NCI-H2227 treated with DMSO at 0.1 percent for 48 hours (cell line): ENCODE results near the gene PKNOX2.

Experiments used
- DNase-seq: peaks from one replicate; lab custom pipeline; 2025; lab: John Stamatoyannopoulos, UW

The PKNOX2 gene

DNA sequence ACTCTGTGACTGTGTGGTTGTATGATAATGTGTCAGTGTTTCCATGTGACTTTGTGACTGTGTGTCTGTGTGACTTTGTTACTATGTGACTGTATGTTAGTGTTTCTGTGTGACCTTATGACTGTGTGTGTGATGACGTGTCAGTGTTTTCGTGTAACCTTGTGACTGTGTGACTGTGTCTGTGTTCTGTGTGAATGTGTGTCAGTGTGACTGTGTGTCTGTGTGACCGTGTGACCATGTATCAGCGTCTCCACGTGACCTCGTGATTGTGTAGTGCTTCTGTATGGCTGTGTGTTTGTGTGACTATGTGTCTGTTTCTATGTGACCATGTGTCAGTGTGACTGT is 9.5 kb upstream of the PKNOX2 start:
- no peak for DNase-seq

DNA sequence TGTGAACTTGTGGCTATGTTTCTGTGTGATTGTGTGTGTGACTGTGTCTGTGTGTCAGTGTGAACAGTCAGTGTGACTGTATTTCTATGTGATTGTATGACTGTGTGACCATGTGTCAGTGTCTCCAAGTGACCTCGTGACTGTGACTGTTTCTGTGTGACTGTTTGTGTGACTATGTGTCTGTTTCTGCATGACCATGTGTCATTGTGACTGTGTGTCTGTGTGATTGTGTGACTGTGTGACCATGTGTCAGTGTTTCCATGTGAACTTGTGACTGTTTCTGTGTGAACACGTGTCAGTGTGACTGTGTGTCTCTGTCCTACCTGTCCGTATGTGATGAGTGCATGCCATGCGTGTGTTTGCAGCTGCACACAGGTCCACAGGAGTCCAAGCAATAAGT is 8.8 kb upstream of the PKNOX2 start:
- DNase-seq: no peak

DNA sequence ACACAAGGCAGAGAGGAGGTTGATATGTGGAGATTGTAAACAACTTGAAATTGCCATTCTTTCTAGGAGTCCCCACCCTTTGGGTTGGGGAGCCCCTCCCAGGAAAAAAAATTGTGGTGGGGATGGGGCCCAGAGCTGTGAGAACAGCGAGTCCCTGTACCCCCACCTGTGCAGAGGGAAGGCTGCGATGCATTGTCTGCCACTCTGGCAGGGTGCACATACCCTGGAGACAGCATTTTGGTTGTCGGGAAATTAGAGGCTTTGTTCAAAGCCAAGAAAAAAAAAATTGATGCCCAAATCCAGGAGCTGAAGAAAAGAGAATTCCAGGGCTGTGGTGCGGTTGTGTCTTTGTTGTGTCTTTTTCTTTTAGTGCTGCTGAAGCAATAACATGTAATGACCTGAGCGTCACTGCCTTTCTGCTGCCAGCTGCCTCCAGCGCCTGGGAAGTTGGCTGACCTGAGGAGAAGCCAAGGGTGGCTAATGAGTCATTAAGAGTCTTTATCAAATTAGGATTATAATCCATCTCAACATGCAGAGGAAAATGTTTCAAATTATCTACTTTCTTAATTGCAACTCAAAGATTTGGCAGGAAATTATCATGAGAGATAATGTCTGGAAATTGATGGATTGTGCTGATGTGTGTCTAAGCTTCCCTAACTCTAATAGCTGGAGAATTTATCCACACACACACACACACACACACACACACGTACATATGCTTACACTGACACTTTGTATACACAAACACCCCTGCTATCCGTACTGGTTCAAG is 8.0 kb upstream of the PKNOX2 start:
- no peak for DNase-seq

DNA sequence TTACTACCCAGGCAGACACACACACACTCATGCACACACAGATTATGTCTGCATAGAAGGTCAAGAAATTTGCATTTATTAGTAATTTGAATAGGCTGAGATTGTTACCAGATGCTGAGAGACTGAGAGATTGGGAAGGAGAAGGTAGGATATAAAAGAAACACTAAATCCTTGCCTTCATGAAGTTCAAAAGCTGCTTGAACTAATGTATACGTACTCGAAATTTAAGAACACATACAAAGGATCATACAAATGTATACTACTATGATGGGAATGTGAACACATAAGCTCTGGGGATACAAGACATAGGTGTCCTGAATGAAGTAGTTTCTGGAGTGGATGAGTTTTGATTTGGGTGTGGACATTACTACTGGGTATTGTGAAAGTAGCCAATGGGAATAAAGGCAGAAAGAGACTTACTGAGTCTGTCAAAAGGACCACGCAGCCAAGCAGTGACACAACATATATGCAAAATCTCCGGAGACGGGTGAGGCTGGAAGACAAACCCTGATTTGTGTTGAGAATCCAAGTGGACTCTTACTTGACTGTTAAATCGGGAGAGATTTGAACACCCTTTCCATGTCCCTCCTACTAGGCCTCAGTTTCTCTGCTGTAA is 7.3 kb upstream of the PKNOX2 start:
- no peak for DNase-seq

DNA sequence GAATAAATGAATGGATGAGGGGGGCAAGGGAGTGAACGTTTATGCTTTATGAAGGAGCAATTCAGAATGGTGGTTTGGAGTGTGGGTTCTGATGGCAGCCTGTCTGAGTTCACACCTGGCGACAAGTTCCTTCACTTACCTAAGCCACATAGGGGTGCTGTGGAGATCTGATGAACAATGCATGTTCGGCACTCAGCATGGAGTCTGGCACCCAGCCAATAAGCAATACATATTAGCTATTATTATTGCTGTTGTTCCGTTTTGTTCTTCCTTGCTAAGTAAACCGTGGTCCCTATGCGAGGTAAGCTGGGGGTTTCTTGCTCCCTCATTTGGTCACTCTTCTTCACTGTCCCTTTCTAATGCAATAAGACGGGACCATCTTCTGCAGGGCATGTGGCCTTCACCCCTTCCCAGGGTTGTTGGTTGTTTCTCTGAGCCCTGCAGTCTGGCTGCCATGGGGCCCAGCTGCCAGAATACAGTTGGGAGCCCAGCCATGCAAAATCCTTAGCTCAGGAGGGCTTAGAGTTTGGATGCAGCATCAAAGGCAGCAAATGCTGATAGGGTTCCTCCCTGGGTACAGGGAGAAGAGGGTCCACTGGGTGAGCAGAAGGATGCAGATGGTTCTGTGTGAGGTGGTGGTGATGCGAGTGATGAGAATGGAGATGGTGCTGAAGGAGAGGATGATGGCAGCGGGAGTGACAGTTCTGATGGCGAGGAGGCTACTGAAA is 6.4 kb upstream of the PKNOX2 start:
- no peak for DNase-seq

DNA sequence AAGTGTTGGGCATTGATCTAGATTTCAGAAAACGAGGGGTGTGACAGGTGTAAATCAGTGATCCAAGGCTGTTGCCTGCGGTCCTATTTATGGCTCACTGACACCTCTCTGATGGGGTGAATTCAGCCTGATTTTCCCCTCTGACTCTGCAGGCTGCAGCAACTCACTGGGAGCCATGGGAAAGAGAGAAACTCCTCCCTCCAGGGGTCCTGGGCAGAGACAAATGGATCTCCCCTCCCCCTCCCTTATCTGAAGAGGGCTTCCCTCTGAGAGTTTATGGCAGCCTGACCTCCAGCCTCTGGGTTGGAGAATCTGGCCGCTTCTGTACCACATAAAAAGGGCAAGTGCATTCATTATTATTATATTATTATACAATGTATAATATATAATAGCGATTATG is 1.8 kb upstream of the PKNOX2 start:
- no peak for DNase-seq

DNA sequence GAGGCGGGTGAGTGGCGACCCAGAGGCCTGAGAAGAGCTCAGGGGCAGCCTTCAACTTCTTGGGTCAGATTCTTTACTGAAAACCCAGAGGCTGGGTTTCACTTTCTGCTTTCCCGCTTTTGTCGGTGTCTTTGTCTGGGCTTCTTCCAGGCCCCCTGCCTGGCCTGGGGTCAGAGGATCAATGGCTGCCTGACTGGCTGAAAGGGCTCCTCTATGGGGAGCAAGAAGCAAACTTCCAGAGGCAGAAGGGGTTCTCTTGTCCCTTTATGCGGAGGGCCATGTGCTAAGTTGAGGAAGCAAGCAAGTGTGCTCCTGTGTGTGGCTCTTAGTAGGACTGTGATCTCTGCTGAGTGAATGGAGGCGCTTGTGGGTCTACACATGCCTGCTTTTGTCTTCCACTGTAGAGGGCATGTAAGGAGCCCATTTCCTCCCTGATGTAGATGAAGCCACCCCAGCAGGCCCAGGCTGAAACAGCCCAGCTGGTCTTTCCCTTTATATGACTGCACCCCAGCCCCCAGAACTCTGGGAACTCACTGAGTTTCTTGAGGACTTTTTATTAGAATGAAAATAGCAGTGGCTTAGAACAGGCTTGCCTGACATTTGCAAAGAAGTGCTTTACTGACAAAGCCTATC is 1.0 kb upstream of the PKNOX2 start:
- no peak for DNase-seq

DNA sequence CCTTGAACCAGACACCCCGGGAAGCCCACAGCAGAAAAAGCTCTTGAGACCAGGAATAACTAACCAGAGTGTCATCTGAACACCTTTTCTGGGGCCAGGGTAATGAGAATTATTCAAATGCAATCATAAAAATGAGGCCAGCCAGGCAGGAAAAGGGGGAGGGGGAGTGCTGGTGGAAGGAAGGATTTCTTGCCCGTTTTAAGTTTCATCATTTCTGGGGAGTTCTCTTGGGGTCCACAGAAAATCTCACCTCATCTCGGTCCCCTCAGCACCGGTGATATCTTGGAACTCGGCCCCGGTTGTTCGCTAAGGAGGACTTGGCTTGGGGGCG is 495 bp upstream of the PKNOX2 start:
- no peak for DNase-seq

DNA sequence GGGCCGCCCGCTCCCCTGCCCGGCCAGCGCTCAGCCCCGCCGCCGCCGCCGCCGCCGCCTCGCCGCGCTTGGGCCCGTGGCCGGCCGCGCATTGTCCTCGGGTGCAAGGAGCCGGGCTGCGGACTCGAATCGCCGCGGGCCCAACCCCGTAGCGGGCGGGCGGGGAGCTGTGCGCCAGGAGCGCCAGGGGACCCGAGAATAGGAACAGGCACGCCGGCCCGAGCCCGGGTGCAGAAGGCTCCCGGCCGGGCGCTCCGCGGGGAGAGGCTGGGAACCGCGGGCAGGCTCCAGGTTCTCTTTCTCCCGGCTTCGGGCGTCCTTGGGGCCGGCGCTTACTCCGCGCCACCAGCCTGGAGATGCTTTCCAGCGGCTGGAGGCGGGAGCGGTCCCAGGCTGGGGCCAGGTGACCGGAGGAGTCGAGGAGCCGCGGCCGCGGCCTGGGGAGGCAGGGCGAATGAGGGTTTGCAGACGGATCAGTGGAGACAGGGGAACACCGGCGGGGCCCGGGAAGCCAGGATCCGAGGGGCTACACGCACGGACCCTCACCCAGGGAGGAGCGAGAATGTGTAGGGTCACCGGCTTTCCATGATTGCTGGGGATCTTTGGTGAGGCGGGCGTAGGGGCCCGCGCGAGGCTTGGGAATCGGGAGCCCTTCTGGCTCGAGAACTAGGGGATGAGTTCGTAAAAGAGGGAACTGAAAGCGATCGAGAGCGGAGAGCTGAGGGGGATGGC is 726 bp downstream of the PKNOX2 start:
- DNase-seq: no peak

DNA sequence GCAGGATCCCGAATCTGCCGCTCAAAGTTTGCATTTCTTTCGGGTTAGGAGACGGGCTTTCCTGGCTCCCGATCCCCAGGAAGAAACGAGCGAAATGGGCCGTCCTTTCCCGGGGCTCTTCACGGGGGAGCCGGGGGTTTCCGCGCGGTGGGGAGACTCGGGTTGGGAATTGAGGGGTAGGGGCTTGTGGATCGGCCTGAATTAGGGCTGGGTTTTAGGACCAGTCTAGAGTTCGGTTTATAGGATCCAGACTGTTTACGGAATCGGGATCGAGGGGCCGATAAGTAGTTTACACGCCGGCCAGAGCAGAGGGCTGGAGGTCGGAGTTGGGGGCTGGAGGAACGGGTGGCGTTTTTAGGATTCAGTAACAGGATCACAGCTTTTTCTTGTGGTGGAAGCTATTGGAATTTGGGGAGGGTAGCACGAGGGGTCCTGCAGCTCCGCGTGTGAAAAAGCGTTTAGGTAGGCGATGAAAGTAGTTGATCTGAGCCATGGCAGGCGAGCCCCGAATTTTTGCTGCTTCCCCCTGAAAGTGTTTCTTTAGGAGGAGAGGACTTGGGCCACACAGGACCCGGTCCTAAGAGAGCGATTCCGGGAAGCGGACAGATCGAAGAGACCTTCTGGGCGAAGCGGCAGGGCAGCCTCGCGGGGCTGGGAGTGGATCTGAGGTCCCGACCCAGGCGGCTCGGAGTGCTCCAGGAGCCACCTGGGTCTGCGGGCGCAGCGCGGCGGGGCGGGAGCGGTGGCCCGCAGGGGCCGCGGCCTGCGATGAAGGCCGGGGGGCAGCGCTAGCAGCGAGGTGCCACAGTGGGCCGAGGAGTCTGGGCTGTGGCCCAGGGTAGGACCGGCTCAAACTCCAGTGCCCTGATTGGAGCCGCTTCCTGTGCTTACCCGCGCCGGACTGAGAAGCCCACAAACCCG is 1.6 kb downstream of the PKNOX2 start:
- no peak for DNase-seq

DNA sequence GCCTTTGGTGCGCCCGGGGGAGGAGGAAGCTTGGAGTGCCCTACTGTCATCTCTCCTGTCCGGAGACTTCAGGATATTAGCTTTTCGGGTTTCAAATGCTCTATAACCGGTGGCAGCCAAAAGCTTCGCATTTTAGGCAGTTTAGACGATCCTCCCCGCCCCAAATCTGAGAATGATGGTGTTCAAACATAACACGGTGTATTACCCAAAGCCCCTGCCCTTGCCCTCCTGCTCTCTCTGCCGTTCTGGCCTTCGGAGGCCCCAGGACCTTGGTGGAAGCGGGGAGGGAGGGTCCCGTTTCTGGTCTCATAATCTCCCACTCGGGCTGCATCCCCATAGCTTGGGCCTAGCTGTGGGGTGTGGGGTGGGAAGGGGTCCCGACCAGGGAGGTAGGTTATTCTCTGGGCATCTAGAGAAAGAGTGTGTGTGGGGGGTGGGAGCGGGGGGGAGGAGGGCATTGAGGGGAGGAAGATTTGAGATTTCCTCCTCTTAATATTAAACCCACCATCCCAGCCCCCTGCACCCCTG is 2.3 kb downstream of the PKNOX2 start:
- DNase-seq: no peak

DNA sequence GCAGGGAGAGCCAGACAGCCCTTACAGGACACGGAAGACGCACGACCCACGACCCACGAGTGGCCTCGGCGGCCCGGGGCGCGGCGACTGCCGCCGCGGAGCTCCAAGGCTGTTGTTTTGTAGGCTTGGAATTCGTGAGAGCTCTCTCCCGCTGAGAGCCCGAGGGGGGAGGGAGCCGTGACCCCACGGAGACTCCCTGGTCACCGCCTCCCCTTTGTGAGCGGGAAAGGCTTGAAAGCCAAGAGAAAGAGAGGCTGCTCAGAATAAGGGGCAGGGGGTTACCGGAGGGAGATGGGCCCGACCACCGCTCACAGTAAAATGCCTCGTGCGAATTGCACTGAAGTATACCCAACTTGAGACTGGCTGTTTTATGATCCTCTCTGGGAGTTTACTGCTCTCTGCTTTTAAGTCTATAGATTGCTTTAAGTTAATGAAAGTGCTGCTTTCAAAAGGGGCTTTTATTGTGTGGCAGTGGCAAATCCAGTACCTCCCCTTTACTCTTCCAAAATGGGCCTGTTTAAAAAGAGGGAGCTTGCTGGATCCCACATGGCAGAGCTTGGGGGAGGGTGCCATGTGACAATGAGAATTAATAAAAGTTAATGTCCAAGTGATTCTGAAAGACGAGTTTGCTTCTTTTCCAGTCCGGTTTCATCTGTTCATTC is 2.9 kb downstream of the PKNOX2 start:
- DNase-seq: no peak

DNA sequence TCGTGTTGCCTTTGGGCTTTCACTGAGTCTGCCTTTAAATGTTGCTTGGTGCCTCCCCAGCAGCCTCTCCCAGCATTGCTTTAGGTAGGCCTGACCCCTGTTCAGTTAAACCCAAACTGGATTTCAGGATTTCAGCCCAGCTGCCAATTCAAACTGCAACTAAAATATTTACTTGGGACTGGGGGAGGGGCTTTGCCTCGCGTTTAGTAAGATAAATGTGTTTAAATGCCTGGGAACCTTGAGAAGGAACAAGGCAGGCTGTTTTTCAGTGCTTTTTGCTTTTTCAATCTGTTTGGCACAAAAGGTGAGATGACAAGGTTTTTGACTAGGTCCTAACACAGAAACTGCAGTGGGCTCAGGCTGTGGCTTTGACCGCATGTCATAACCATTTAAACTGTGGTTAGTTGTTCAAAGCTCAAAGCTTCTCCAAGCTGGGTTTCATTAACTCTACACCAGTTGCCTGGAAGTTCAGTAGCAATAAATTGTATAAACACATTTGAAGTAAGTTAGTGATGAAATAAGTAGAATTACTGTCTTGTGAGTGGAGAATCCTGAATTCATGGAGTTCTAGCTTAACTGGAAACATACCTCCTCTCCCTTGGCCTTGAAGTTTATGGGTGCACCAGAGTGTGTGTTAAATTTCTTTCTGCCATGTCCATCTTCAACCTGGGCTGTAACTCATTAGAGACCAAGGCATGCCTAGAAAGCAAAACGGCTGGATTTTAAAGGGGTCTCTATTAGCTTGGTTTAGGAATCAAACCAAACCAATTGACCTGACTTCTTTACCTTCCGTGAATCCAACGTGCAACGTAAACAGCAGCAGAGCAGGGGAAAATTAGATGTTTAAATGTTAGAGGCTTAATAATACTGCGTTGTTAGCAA is 3.6 kb downstream of the PKNOX2 start:
- DNase-seq: no peak

DNA sequence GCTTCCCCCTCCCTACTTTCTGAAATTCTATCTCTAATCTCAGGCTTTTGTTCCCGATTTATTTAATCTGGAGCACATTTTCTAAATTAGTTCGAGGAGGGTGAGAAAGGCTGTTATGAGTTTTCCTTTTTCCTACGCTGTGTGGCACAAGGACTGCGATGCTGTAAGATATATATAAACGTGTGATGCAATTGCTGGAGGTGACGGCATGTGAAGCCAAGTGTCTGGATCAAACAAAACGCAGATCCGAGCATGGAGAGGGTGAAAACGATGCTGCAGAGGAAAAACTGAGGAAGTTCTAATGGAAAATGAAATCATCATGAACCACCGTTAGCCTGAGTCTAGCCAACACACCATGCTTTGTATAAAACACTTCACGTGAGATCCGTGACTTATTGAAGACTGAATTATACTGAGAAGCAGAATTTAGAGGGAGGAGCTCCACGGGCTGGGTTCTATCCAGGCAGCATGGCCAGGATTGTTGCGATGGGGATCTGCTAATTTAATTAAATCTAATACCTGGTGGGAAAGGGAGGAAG is 4.4 kb downstream of the PKNOX2 start:
- no peak for DNase-seq

DNA sequence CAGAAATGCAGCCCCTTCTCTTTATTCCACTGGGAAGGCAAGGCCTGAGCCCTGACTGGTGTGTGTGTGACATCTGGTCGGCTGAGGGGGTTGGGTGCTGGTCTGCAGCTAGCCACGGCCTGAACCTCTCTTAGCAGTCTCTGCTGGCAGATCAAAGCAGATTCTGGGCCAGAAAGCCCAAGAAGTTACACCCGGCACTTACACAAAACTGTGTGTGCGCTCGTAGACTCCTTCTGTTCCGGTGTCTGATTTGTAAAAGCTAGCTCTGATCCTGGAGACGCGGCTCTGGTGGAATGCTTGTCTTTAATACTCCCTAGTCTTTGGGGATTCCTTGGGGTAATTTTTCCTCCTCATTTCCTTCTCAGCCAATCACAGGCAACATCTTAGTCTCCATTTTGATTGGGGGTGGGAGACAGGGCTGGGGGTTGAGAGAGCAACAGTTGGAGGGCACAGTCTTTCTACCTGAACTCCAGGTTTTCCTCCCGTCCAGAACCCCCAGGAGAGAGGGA is 5.5 kb downstream of the PKNOX2 start:
- no peak for DNase-seq

DNA sequence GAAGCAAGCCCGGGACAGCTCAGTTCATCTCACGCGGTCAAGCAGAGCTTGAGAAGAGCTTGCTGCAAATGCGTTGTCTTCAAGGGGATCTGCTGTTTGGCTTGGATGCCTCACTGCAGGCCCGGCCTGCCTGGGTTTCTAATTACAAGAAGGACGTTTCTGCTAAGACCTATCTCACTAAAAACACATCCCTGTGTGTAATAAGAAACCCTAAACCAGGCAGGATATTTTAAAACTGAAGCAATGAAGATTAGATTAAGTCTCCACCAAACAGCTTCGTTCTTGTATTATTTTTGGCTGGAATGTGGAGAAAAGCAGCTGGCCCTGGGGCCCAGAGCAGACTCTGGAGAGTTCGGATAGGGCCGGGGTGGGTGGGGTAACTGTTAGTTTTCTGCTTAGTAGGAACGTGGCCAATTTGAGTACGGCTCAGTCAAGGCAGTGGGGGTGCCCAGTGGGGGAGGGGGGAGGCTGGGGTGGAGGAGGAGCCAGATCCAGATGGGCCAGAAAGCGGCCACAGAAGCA is 6.0 kb downstream of the PKNOX2 start:
- DNase-seq: no peak

DNA sequence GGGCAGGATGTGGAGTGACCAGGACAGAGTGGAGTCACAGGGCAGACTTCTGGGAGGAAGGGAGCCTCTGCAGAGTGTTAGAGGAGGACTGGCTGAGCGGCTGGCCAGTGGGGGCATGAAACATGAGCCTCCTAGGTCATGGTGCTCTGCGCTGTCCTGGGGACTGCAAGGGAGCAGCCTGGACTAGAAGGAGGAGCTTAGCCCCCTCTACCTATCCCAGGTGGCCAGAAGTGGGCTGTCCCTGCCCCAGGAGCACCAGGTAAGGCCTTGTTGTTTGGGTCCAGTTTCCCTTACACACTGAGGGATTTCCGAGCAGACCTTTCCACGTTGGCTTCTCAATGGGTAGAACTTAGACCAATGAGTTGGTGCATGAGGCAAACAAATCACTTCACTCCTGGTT is 7.4 kb downstream of the PKNOX2 start:
- no peak for DNase-seq

DNA sequence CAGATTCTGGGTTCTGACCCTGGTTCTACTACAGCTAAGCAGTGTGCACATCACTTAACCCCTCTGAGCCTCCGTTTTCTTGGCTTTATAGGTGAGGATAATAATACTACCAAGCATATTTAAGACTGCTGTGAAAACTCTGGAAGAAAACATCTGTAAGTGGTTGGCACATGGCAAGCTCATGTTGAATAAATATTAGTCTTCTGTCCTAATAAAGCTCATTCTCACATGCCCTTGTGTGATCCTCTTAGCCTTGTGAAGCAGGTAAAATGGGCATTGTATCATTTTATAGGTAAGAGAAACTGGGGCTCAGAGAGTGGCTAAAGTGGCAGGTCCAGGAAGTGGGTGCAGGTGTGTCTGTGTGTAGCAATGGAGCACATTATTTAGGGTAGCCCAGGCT is 8.5 kb downstream of the PKNOX2 start:
- no peak for DNase-seq

DNA sequence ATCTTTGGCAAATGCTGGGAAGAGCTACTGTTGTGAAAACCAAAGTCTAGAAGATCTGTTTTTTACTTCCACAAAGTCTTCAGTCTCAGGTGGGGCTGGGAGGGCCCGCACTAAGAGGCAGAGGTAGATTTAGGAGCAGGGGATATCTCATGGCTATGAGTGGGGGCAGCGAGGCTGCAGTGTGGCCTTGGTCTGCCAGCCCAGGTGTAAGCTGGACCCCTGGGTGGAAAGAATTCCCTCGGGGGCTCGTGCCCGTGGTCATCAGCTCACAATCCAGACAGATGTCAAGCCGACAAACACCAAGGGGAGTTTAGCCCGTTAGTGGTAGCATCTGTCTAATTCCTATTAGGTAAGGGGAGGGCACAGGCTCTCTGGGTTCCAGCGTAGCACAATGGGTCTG is 9.0 kb downstream of the PKNOX2 start:
- DNase-seq: no peak
